OCI-LY7 (cell line): ENCODE data around the gene NRCAM. TPM values are rescaled to one million over a fixed set of nuclear protein-coding genes. Genes with fewer than 3 reads are reported as not detected.

Experiments
- BruUV-seq: library from RNA; stranded (reverse); fragments of 400-500 nt; replicated peaks from 2 replicates; lab custom pipeline; 2021; lab: Mats Ljungman, UMichigan
- CTCF ChIA-PET: fragments of 300-600 bp; sonication (Branson Sonifier 250); formaldehyde crosslinking; loops from one replicate; lab custom pipeline; 2022; ENCODE audit warnings: antibody characterized with exemption; ENCODE audit not compliant: unreplicated experiment; lab: Charles Lee
- POLR2A ChIA-PET: fragments of 300-600 bp; sonication (Branson Sonifier 250); formaldehyde crosslinking; loops from one replicate; lab custom pipeline; 2022; ENCODE audit warnings: antibody characterized with exemption; lab: Charles Lee
- DNase-seq: peaks from one replicate; pipeline ENCODE4 v3.0.0-alpha.2; 2015; ENCODE audit warnings: low spot score
- H2AFZ ChIP-seq: fragments of 200-600 bp; sonication (generic), shearing (Covaris generic); 2 replicates; pipeline ENCODE4 v1.6.1; 2014; ENCODE audit warnings: mild to moderate bottlenecking, antibody characterized with exemption, low read length, moderate library complexity
- H3K27ac ChIP-seq: fragments of 200-600 bp; sonication (generic); 2 replicates; pipeline ENCODE4 v1.5.1; 2014; ENCODE audit warnings: mixed run types, low read depth, mild to moderate bottlenecking, moderate library complexity, low read length, inconsistent platforms; ENCODE audit not compliant: poor library complexity, severe bottlenecking
- H3K36me3 ChIP-seq: fragments of 200-600 bp; sonication (generic); 2 replicates; pipeline ENCODE4 v1.6.1; 2014; ENCODE audit warnings: mild to moderate bottlenecking, antibody characterized with exemption, low read length, moderate library complexity, mixed read lengths; ENCODE audit not compliant: insufficient read depth
- H3K4me1 ChIP-seq: fragments of 200-600 bp; sonication (generic); 2 replicates; pipeline ENCODE4 v1.5.1; 2014; ENCODE audit warnings: mild to moderate bottlenecking, low read length; ENCODE audit not compliant: insufficient read depth, poor library complexity, severe bottlenecking
- H3K4me2 ChIP-seq: fragments of 200-600 bp; sonication (generic); 2 replicates; pipeline ENCODE4 v1.6.1; 2014; ENCODE audit warnings: mild to moderate bottlenecking, low read length
- H3K4me3 ChIP-seq: fragments of 200-600 bp; sonication (generic); 2 replicates; pipeline ENCODE4 v1.5.1; 2014; ENCODE audit warnings: mild to moderate bottlenecking, low read depth, low read length; ENCODE audit not compliant: poor library complexity, severe bottlenecking
- H3K79me2 ChIP-seq: fragments of 200-600 bp; sonication (generic); 2 replicates; pipeline ENCODE4 v1.6.1; 2016; ENCODE audit warnings: low read depth, mild to moderate bottlenecking, low read length, moderate library complexity, mixed read lengths; ENCODE audit not compliant: insufficient read depth
- H3K9me2 ChIP-seq: fragments of 200-600 bp; sonication (generic); 2 replicates; pipeline ENCODE4 v1.6.1; 2016; ENCODE audit warnings: mild to moderate bottlenecking, low read length, mixed read lengths; ENCODE audit not compliant: insufficient read depth
- H3K9me3 ChIP-seq: fragments of 200-600 bp; sonication (generic); 2 replicates; pipeline ENCODE4 v1.6.1; 2014; ENCODE audit warnings: mild to moderate bottlenecking, mixed run types, low read length, mixed read lengths
- H4K20me1 ChIP-seq: fragments of 200-600 bp; sonication (generic); 2 replicates; pipeline ENCODE4 v1.6.1; 2014; ENCODE audit warnings: mild to moderate bottlenecking, antibody characterized with exemption, low read length, moderate library complexity, mixed read lengths; ENCODE audit not compliant: insufficient read depth
- CTCF ChIP-seq: fragments of 200-600 bp; sonication (generic); conservative IDR thresholded peaks from 2 replicates; pipeline ENCODE4 v1.5.1; 2014; ENCODE audit warnings: mild to moderate bottlenecking, antibody characterized with exemption, low read length, moderate library complexity, mixed read lengths
- EZH2phosphoT487 ChIP-seq: fragments of 200-600 bp; sonication (generic); IDR thresholded peaks from 2 replicates; pipeline ENCODE4 v1.6.1; 2018; ENCODE audit warnings: low read depth, borderline replicate concordance, mild to moderate bottlenecking, mixed run types, antibody characterized with exemption, low read length, moderate library complexity, mixed read lengths
- intact Hi-C: fragments of 100-400 bp; cut with micrococcal nuclease; formaldehyde crosslinking; loops from one replicate; pipeline ENCODE4 v1.10.0; 2022; ENCODE audit not compliant: unreplicated experiment
- total RNA-seq, 2 experiments: library from RNA; depleted of rRNA in 1 of 2; stranded (reverse); fragments of >200 nt in 1 of 2; shearing (Covaris generic) in 1 of 2; gene quantifications; 2 replicates each; pipeline ENCODE4 v1.2.3, GENCODE V29; 2014 to 2022

Gene NRCAM
- total RNA-seq, 2 experiments from 2014 or later = not detected

DNA sequence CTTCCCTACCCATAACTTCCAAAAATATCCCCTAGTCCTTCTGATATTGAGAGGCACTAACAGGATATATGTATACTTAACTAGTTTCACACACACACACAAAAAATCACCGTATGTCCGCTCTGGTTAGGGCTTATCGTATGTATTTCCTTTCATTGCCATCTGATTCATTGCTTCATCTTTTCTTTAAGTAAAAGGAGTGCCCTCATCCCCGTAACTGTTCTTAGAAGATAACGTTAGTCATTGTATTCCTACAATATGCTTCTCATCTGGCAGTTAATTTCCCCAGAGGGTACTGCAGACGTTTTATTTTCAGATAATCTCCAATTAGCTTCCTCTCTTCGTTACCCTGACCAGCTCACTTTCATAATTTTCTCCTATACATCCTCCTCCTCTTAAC, 37.3 kb downstream of the NRCAM start:
- ChIA-PET CTCF (no interaction called here), POLR2A (interaction anchor here (1.1 kb wide), 1 partner anchor 10 kb away, joined by 3 read pairs; no protein-coding TSS in a partner anchor)
- Histone ChIP-seq H2AFZ (peak overlapping the region; percentile 17; the same call in 1 of the 2 replicates), H3K4me3 (no peak overlapping the region), H3K9me3 (no peaks in the 10 kb centered on the region), H3K4me1 (peaks cover 41% of the 10 kb centered on the region), H3K4me2 (no peak overlapping the region), H3K27ac (no peak overlapping the region), H3K79me2 (no peaks in the 10 kb centered on the region), H3K9me2 (no peaks in the 10 kb centered on the region), H4K20me1 (no peaks in the 10 kb centered on the region), H3K36me3 (no peaks in the 10 kb centered on the region)
- TF ChIP-seq CTCF = no peak
- no peak for TF ChIP-seq EZH2phosphoT487
- no TSS peak for BruUV-seq
- intact Hi-C loops = no loop called here
- no peak for DNase-seq

DNA sequence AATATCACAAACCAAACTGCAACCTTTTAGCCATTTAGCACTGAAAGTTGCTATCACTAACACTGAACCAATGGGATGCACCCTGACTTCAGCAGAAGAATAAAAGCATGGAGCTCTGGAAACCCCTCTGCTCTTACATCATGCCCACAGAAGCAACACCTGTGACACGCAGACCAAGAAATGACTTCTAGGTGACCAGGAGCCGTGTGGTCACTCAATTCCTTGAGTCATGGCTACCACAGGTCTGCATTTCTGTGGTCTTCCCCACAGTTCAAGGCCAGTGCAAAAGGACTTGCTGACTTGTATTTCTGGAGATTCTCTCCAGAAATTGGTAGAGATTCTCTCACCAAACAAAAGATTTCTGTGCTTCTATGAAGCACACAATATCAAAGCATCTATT, 38.3 kb downstream of the NRCAM start:
- POLR2A ChIA-PET = no interaction called here
- no peak for DNase-seq
- no peaks in the 10 kb centered on the region for H3K79me2 ChIP-seq

More for the DNA sequence above, 38.3 kb downstream of the NRCAM start:
- no peaks in the 10 kb centered on the region for H3K9me3 ChIP-seq
- intact Hi-C loops = no loop called here
- no peak overlapping the region for H3K4me2 ChIP-seq
- no peaks in the 10 kb centered on the region for H3K36me3 ChIP-seq
- CTCF ChIA-PET = no interaction called here
- H3K9me2 ChIP-seq = no peaks in the 10 kb centered on the region
- H3K4me1 ChIP-seq = peaks cover 44% of the 10 kb centered on the region
- no peak overlapping the region for H3K4me3 ChIP-seq
- no peaks in the 10 kb centered on the region for H4K20me1 ChIP-seq
- no peak for TF ChIP-seq EZH2phosphoT487
- TF ChIP-seq CTCF = no peak
- no TSS peak for BruUV-seq
- no peak overlapping the region for H2AFZ ChIP-seq
- H3K27ac ChIP-seq = no peak overlapping the region
